ENCODE data around the gene TTYH2. TPM values are rescaled to one million over a fixed set of nuclear protein-coding genes. Genes with fewer than 3 reads are reported as not detected.

Gene TTYH2
- total RNA-seq, 1 donor from 2014 or later: 12.4 TPM

- Mint-ChIP-seq H3K4me3 (no peak overlapping the region), H3K4me1 (ENCODE audit: unreplicated experiment) (peaks cover 24% of the 10 kb centered on the region), H3K36me3 (no peaks in the 10 kb centered on the region), H3K27me3 (peaks cover 7% of the 10 kb centered on the region), H3K27ac (no peak overlapping the region), H3K9me3 (no peaks in the 10 kb centered on the region)
- DNase-seq (ENCODE audit: extremely low spot score, unreplicated experiment): no peak
- TF ChIP-seq, protein P1, sequence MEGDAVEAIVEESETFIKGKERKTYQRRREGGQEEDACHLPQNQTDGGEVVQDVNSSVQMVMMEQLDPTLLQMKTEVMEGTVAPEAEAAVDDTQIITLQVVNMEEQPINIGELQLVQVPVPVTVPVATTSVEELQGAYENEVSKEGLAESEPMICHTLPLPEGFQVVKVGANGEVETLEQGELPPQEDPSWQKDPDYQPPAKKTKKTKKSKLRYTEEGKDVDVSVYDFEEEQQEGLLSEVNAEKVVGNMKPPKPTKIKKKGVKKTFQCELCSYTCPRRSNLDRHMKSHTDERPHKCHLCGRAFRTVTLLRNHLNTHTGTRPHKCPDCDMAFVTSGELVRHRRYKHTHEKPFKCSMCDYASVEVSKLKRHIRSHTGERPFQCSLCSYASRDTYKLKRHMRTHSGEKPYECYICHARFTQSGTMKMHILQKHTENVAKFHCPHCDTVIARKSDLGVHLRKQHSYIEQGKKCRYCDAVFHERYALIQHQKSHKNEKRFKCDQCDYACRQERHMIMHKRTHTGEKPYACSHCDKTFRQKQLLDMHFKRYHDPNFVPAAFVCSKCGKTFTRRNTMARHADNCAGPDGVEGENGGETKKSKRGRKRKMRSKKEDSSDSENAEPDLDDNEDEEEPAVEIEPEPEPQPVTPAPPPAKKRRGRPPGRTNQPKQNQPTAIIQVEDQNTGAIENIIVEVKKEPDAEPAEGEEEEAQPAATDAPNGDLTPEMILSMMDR (conservative IDR thresholded peaks at IDR 0.05): no peak
Observed at GRCh38 chr17:74222399-74222798, 9.0 kb downstream of the TTYH2 start.

- H3K36me3 Mint-ChIP-seq: no peaks in the 10 kb centered on the region
- no peak for DNase-seq (ENCODE audit: extremely low spot score, unreplicated experiment)
- TF ChIP-seq, protein P1 (conservative IDR thresholded peaks at IDR 0.05): no peak
- H3K4me3 Mint-ChIP-seq: no peak overlapping the region
- H3K27me3 Mint-ChIP-seq: peaks cover 7% of the 10 kb centered on the region
- H3K9me3 Mint-ChIP-seq: peaks cover 3% of the 10 kb centered on the region
- no peak overlapping the region for H3K27ac Mint-ChIP-seq
- peaks cover 26% of the 10 kb centered on the region for H3K4me1 Mint-ChIP-seq (ENCODE audit: unreplicated experiment)
Observed at GRCh38 chr17:74223901-74224300, 10.5 kb downstream of the TTYH2 start.

GRCh38 chr17:74224959-74225725 is 11.8 kb downstream of the TTYH2 start:
- H3K27me3 Mint-ChIP-seq: peaks cover 7% of the 10 kb centered on the region
- H3K27ac Mint-ChIP-seq: no peak overlapping the region
- H3K36me3 Mint-ChIP-seq: no peaks in the 10 kb centered on the region
- no peak for DNase-seq (ENCODE audit: extremely low spot score, unreplicated experiment)
- H3K4me3 Mint-ChIP-seq: no peak overlapping the region
- H3K9me3 Mint-ChIP-seq: peaks cover 4% of the 10 kb centered on the region
- peaks cover 19% of the 10 kb centered on the region for H3K4me1 Mint-ChIP-seq (ENCODE audit: unreplicated experiment)
- TF ChIP-seq, protein P1 (conservative IDR thresholded peaks at IDR 0.05): no peak

DNA sequence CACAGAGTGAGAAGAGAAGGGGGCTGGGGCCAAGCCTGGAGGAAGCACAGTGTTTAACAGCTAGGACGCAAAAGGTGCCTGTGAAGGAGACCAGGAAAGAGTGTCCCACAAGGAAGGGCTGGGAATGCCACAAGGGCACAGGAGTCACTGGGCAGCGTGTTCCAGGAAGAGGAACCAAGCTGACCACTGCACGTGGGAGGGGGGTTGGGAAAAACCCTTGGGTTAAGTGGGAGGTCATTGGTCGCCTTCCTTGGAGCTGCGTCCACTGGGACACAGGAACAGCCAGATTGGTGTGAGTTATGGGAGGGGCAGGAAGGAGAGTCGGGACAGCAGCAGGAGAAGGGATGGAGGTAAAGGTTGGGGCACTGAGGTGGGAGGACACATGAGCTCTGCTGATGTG is 12.9 kb downstream of the TTYH2 start:
- no peak overlapping the region for H3K4me3 Mint-ChIP-seq
- TF ChIP-seq, protein P1 (conservative IDR thresholded peaks at IDR 0.05): no peak
- H3K27ac Mint-ChIP-seq: no peak overlapping the region
- peaks cover 4% of the 10 kb centered on the region for H3K9me3 Mint-ChIP-seq
- peaks cover 7% of the 10 kb centered on the region for H3K27me3 Mint-ChIP-seq
- peaks cover 19% of the 10 kb centered on the region for H3K4me1 Mint-ChIP-seq (ENCODE audit: unreplicated experiment)
- DNase-seq (ENCODE audit: extremely low spot score, unreplicated experiment): no peak
- H3K36me3 Mint-ChIP-seq: no peaks in the 10 kb centered on the region

- Mint-ChIP-seq H3K36me3 (no peaks in the 10 kb centered on the region), H3K27ac (no peak overlapping the region), H3K4me3 (no peak overlapping the region), H3K27me3 (peaks cover 7% of the 10 kb centered on the region), H3K4me1 (ENCODE audit: unreplicated experiment) (peaks cover 19% of the 10 kb centered on the region), H3K9me3 (peaks cover 4% of the 10 kb centered on the region)
- TF ChIP-seq, protein P1 (conservative IDR thresholded peaks at IDR 0.05): no peak
- no peak for DNase-seq (ENCODE audit: extremely low spot score, unreplicated experiment)
Observed at GRCh38 chr17:74227271-74228080, 14.1 kb downstream of the TTYH2 start.

Measured in type B pancreatic cell (in vitro differentiated cells).